Epithelial cell of esophagus (primary cell): ENCODE results near the gene C11orf86.
A peak's percentile ranks its signal among the peaks of the same experiment; 100 is the strongest.

Experiments
- DNase-seq: peaks from one replicate; pipeline ENCODE4 v3.0.0; 2010; ENCODE audit warnings: low read depth
- H3K4me3 ChIP-seq: 2 replicates; pipeline ENCODE4 v1.5.1; 2011; ENCODE audit warnings: mild to moderate bottlenecking, low read length, control low read depth
- TF ChIP-seq, protein P1 (sequence below): IDR thresholded peaks from 2 replicates; pipeline ENCODE4 v1.5.1; 2011; ENCODE audit warnings: low read depth, mild to moderate bottlenecking, low read length, control low read depth, inconsistent platforms; ENCODE audit not compliant: insufficient read depth; ENCODE audit errors: missing control alignments

Gene C11orf86

DNA sequence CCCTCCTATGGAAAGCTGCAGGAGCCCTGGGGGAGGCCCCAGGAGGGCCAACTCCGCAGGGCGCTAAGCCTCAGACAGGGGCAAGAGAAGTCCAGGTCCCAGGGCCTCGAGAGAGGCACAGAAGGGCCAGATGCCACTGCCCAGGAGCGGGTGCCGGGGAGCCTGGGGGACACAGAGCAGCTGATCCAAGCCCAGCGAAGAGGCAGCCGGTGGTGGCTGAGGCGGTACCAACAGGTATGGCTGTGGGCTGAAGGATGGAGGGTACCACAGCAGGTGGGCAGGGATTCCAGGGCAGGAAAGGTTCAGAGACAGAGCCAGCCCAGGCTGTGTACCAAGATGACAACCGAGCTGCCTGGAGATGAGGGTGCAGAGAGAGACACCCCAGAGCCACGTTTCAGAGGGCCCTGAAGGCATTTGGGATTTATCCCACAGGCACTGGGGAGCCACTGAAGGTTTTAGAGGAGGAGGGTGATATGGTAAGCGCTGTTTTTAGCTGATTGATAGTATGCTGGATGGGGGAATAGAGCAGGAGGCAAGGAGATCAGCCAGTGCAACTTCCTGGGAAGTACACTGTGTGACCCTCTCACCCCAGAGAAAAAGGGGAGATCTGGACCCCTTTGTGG lies 412 bp downstream of the C11orf86 start:
- no peak for DNase-seq
- no peak overlapping the region for H3K4me3 ChIP-seq
- TF ChIP-seq, protein P1, sequence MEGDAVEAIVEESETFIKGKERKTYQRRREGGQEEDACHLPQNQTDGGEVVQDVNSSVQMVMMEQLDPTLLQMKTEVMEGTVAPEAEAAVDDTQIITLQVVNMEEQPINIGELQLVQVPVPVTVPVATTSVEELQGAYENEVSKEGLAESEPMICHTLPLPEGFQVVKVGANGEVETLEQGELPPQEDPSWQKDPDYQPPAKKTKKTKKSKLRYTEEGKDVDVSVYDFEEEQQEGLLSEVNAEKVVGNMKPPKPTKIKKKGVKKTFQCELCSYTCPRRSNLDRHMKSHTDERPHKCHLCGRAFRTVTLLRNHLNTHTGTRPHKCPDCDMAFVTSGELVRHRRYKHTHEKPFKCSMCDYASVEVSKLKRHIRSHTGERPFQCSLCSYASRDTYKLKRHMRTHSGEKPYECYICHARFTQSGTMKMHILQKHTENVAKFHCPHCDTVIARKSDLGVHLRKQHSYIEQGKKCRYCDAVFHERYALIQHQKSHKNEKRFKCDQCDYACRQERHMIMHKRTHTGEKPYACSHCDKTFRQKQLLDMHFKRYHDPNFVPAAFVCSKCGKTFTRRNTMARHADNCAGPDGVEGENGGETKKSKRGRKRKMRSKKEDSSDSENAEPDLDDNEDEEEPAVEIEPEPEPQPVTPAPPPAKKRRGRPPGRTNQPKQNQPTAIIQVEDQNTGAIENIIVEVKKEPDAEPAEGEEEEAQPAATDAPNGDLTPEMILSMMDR: no peak

DNA sequence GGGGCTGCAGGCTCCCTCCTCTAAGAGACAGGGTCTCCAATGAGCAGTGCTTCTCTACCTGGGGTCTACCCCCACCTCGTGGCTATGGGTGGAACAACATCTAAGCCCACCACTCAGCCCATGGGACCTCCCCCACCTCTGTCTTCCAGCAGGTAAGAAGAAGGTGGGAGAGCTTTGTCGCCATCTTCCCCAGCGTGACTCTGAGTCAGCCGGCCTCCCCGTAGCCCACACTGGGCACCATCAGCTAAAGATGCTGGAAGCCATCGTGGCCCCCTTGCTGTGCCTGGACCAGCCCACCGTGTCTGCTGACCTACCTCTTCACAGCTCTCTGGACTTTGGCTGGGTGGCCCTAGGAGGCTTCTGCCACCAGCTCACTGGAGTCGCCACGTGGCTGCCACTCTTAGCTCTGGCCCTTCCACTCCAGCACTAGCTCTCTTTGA lies 944 bp downstream of the C11orf86 start:
- no peak overlapping the region for H3K4me3 ChIP-seq
- DNase-seq: no peak
- TF ChIP-seq, protein P1: peak; percentile 71

DNA sequence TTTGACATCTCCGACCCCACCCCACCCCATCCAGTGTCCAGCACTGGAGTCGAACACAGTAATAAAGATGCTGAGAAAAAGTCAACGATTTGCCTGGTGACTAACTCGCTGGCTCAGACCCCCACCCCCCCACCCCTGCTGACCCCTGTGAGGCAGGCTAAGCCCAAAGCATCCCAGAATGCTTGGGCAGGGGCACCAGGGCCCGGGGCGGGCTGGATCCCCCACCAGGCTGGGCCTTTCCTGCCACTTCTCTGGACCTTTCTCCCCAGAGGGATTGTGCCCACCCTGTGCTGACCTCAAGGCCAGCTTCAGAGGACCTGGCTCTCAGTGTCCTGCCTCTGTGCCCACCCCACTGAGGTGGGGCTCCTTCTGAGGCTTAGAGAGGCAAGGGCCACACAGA lies 1.8 kb downstream of the C11orf86 start:
- no peak overlapping the region for H3K4me3 ChIP-seq
- DNase-seq: no peak
- TF ChIP-seq, protein P1: no peak

DNA sequence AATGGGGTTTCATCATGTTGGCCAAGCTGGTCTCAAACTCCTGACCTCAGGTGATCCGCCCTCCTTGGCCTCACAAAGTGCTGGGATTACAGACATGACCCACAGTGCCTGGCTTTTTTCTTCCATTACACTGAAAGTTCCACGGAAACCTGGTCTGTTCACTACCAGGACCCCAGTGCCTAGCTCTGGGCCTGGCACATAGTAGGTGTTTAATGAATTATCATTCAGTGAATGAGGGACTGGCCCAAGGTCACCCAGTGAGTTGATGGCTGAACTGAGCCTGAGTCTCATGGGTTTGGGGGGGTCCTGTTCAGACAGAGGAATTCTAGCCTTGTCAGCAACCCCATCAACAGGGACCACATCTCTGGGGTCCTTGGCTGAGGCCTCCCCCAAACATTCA lies 3.1 kb downstream of the C11orf86 start:
- TF ChIP-seq, protein P1: no peak
- H3K4me3 ChIP-seq: no peak overlapping the region
- DNase-seq: no peak

DNA sequence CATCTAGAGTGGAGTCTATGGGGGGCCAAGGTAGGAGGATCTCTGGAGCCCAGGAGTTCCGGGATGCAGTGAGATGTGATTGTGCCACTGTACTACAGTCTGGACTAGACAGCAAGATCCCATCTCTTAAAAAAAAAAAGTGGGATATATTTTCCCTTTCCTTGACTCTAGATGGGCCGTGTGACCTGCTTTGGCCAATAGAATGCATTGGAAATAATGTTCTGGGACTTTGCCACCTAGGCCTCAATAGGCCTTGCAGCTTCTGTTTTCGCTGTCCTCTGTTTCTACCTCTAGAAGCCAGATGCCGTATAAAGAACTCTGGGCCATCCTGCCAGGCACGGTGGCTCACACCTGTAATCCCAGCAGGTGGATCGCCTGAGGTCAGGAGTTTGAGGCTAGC lies 3.6 kb downstream of the C11orf86 start:
- TF ChIP-seq, protein P1: no peak

DNA sequence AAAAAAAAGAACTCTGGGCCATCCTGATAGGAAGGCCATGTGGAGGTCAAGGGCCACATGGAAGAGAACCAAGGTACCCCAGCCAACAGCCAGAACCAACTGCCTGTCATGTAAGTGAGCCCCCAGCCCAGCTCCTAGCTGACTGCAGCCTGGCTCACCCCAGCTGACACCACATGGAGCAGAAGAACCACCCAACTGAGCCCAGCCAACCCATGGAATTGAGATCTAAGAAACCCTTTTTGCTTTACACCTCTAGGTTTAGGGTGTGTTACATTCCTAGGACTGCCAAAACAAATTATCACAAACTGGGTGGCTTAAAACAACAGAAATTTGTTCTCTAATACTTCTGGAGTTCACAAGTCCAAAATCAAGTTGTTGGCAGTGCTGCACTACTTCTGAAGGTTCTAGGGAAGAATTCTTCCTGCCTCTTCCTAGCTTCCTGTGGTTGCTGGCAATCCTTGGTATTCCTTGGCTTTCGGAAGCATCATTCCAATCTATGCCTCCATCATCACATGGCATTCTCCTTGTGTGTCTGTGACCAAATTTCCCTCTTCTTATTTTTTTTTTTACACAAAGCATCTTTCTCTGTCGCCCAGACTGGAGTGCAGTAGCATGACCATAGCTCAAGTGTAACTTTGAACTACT lies 4.4 kb downstream of the C11orf86 start:
- DNase-seq: no peak

More for the DNA sequence above, 3.6 kb downstream of the C11orf86 start:
- no peak for DNase-seq
- H3K4me3 ChIP-seq: no peak overlapping the region

More for the DNA sequence above, 4.4 kb downstream of the C11orf86 start:
- no peak overlapping the region for H3K4me3 ChIP-seq
- TF ChIP-seq, protein P1: no peak
